HUES48 (cell line): ENCODE data around the gene DIP2A.
A peak's percentile ranks its signal among the peaks of the same experiment; 100 is the strongest.

Source experiments
- H3K27ac ChIP-seq: one replicate; pipeline ENCODE4 v1.7.0; 2013; ENCODE audit warnings: low read depth, low read length, inconsistent platforms
- H3K27me3 ChIP-seq: 2 replicates; pipeline ENCODE4 v1.6.1; 2013; ENCODE audit warnings: mild to moderate bottlenecking, low read length; ENCODE audit not compliant: control insufficient read depth, insufficient read depth
- H3K36me3 ChIP-seq: 2 replicates; pipeline ENCODE4 v1.6.1; 2013; ENCODE audit warnings: low read length; ENCODE audit not compliant: control insufficient read depth, insufficient read depth
- H3K4me1 ChIP-seq: 2 replicates; pipeline ENCODE4 v1.6.1; 2013; ENCODE audit warnings: mild to moderate bottlenecking, low read length; ENCODE audit not compliant: control insufficient read depth, insufficient read depth
- H3K4me3 ChIP-seq: 2 replicates; pipeline ENCODE4 v1.5.1; 2013; ENCODE audit warnings: mild to moderate bottlenecking, low read depth, low read length
- H3K9ac ChIP-seq: 2 replicates; pipeline ENCODE4 v1.6.1; 2013; ENCODE audit warnings: mild to moderate bottlenecking, low read depth, low read length, moderate library complexity
- H3K9me3 ChIP-seq: 2 replicates; pipeline ENCODE4 v1.6.1; 2013; ENCODE audit warnings: low read length; ENCODE audit not compliant: control insufficient read depth, insufficient read depth

Gene DIP2A

GRCh38 chr21:46598581-46599572 is 140.2 kb downstream of the DIP2A start:
- no peak overlapping the region for H3K9ac ChIP-seq
- H3K4me1 ChIP-seq, result peaks cover 15% of the 10 kb centered on the region
- no peak overlapping the region for H3K27ac ChIP-seq
- H3K27me3 ChIP-seq, result no peaks in the 10 kb centered on the region
- no peaks in the 10 kb centered on the region for H3K36me3 ChIP-seq
- H3K9me3 ChIP-seq, result peaks cover 9% of the 10 kb centered on the region
- H3K4me3 ChIP-seq, result no peak overlapping the region

GRCh38 chr21:46600305-46600704 is 141.6 kb downstream of the DIP2A start:
- Histone ChIP-seq H3K9ac (no peak overlapping the region), H3K36me3 (no peaks in the 10 kb centered on the region), H3K27me3 (no peaks in the 10 kb centered on the region), H3K27ac (no peak overlapping the region), H3K4me1 (peaks cover 29% of the 10 kb centered on the region), H3K9me3 (no peaks in the 10 kb centered on the region), H3K4me3 (no peak overlapping the region)

- H3K36me3 ChIP-seq, result no peaks in the 10 kb centered on the region
- H3K9me3 ChIP-seq, result no peaks in the 10 kb centered on the region
- peaks cover 30% of the 10 kb centered on the region for H3K4me1 ChIP-seq
Observed at GRCh38 chr21:46600978-46601377, 142.3 kb downstream of the DIP2A start.

GRCh38 chr21:46603228-46603627 is 144.5 kb downstream of the DIP2A start:
- Histone ChIP-seq H3K9ac (no peak overlapping the region), H3K9me3 (no peaks in the 10 kb centered on the region), H3K4me1 (peaks cover 30% of the 10 kb centered on the region), H3K36me3 (no peaks in the 10 kb centered on the region), H3K27ac (no peak overlapping the region), H3K27me3 (no peaks in the 10 kb centered on the region), H3K4me3 (no peak overlapping the region; the same call in 1 of the 2 replicates)

More at GRCh38 chr21:46600978-46601377, 142.3 kb downstream of the DIP2A start:
- Histone ChIP-seq H3K4me3 (no peak overlapping the region), H3K27me3 (no peaks in the 10 kb centered on the region), H3K27ac (no peak overlapping the region), H3K9ac (no peak overlapping the region)

GRCh38 chr21:46604329-46604974 is 145.8 kb downstream of the DIP2A start:
- H3K4me3 ChIP-seq, result no peak overlapping the region
- no peaks in the 10 kb centered on the region for H3K9me3 ChIP-seq
- H3K27ac ChIP-seq, result no peak overlapping the region
- H3K36me3 ChIP-seq, result no peaks in the 10 kb centered on the region
- peaks cover 30% of the 10 kb centered on the region for H3K4me1 ChIP-seq
- no peaks in the 10 kb centered on the region for H3K27me3 ChIP-seq
- no peak overlapping the region for H3K9ac ChIP-seq

- Histone ChIP-seq H3K4me3 (no peak within 1 kb of the TSS), H3K9me3 (no peaks in the 10 kb centered on the region), H3K9ac (0 out of 2 replicates have a peak within 1 kb of the TSS, but pooled peaks have one; percentile 7), H3K27ac (no peak within 1 kb of the TSS), H3K4me1 (peaks cover 30% of the 10 kb centered on the region), H3K36me3 (no peaks in the 10 kb centered on the region), H3K27me3 (no peaks in the 10 kb centered on the region)
Observed at GRCh38 chr21:46604975-46605766, 146.5 kb downstream of the DIP2A start, which contains the start of gene S100B. Gene S100B, minus strand, starts transcription at chr21:46605082. Its CDS starts 2,667 bp downstream, at chr21:46602415.

GRCh38 chr21:46605767-46606426 is 147.2 kb downstream of the DIP2A start:
- Histone ChIP-seq H3K4me1 (peaks cover 30% of the 10 kb centered on the region), H3K9me3 (peaks cover 4% of the 10 kb centered on the region; the same call in 1 of the 2 replicates), H3K9ac (no peak overlapping the region), H3K27me3 (no peaks in the 10 kb centered on the region), H3K4me3 (no peak overlapping the region), H3K36me3 (no peaks in the 10 kb centered on the region), H3K27ac (no peak overlapping the region)

- H3K36me3 ChIP-seq, result no peaks in the 10 kb centered on the region
- peaks cover 4% of the 10 kb centered on the region; the same call in 1 of the 2 replicates for H3K9me3 ChIP-seq
- H3K27ac ChIP-seq, result no peak overlapping the region
- peaks cover 30% of the 10 kb centered on the region for H3K4me1 ChIP-seq
- H3K27me3 ChIP-seq, result no peaks in the 10 kb centered on the region
- no peak overlapping the region for H3K4me3 ChIP-seq
- H3K9ac ChIP-seq, result no peak overlapping the region
Observed at GRCh38 chr21:46606427-46606813, 147.7 kb downstream of the DIP2A start.

GRCh38 chr21:46607636-46608035 is 148.9 kb downstream of the DIP2A start:
- Histone ChIP-seq H3K36me3 (no peaks in the 10 kb centered on the region), H3K27ac (no peak overlapping the region), H3K9me3 (peaks cover 4% of the 10 kb centered on the region; the same call in 1 of the 2 replicates), H3K9ac (no peak overlapping the region), H3K27me3 (no peaks in the 10 kb centered on the region), H3K4me1 (peaks cover 26% of the 10 kb centered on the region), H3K4me3 (no peak overlapping the region)

GRCh38 chr21:46608672-46609111 is 150.0 kb downstream of the DIP2A start:
- Histone ChIP-seq H3K27ac (no peak overlapping the region), H3K9ac (no peak overlapping the region), H3K4me1 (peaks cover 17% of the 10 kb centered on the region)

More at GRCh38 chr21:46608672-46609111, 150.0 kb downstream of the DIP2A start:
- Histone ChIP-seq H3K36me3 (no peaks in the 10 kb centered on the region), H3K9me3 (peaks cover 4% of the 10 kb centered on the region; the same call in 1 of the 2 replicates), H3K4me3 (no peak overlapping the region), H3K27me3 (no peaks in the 10 kb centered on the region)
